Activated naive CD4-positive, alpha-beta T cell treated with Interleukin-2 at 50 U/mL for 16 hours (primary cell): ENCODE data around the gene UQCC2.

Source experiments
- DNase-seq: peaks from one replicate; pipeline ENCODE4 v3.0.0-alpha.2; 2020

The UQCC2 gene

GRCh38 chr6:33744001-33744848 is 32.7 kb upstream of the UQCC2 start:
- DNase-seq: peak; percentile 77

DNA sequence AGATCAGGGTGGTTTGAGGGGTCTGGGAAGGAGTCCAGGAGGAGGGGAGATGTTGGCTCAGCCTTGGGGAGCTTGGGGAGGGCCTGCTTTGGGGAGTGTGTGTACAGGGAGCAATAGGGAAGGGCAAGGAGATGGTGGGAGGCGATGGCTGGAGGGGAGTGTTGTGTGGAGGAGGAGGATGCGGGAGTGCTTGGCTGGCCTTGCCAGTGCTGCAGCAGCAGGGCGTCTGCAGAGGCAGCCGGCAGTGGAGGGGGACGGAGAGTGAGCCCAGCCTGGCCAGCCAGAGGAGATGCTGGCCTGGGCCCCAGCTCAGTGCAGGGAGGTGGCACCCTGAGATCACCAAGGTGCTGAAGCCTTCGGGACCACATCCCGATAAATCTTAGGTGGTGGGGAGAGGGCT is 31.3 kb upstream of the UQCC2 start:
- no peak for DNase-seq

GRCh38 chr6:33742092-33742491 is 30.6 kb upstream of the UQCC2 start:
- no peak for DNase-seq

DNA sequence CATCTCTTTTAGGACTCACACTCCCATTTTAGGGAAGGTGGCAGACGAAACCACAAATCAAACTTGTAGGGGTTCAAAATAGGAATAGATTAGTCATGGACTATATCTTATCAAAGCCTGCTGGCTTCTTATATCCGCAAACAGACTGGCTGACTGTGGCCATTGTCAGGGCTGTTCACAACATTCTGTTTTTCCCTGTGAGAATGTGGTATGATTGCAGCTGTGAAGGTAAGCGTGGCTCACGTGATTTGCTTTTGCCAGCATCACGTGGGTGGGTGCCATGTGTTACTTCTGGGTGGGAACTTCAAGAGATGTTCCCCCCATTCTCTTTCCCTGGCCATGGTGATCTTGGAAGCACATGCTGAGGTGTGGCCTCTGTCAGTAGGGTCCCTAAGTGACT is 29.3 kb upstream of the UQCC2 start:
- no peak for DNase-seq

GRCh38 chr6:33740204-33740608 is 28.7 kb upstream of the UQCC2 start:
- no peak for DNase-seq

DNA sequence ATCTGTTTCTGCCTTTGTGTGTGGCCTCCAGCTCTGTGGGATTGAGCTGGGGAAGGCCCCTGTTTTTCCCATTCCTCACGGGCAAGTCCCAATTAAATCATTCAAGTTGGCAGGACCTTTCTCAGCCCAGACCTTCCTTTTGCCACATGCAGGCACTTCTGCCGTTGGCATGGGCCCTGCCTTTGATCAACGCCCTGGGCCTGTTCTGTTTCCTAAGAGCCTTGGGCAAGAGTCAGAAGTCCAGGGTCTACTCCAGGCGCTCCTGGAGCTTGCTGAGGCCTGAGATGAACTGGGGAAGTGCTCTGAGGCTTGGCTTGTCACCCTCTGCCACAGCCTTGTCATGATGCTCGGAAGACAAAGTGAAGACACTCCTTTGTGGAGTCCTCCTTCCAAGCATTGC is 28.1 kb upstream of the UQCC2 start:
- DNase-seq: no peak

GRCh38 chr6:33738879-33739278 is 27.4 kb upstream of the UQCC2 start:
- no peak for DNase-seq

GRCh38 chr6:33738153-33738552 is 26.7 kb upstream of the UQCC2 start:
- no peak for DNase-seq

- no peak for DNase-seq
Measured at GRCh38 chr6:33737267-33738026, 25.9 kb upstream of the UQCC2 start.

GRCh38 chr6:33735216-33735615 is 23.7 kb upstream of the UQCC2 start:
- DNase-seq: no peak

GRCh38 chr6:33733709-33734007 is 22.2 kb upstream of the UQCC2 start:
- no peak for DNase-seq

GRCh38 chr6:33732817-33733708 is 21.6 kb upstream of the UQCC2 start:
- no peak for DNase-seq

GRCh38 chr6:33732385-33732784 is 20.9 kb upstream of the UQCC2 start:
- DNase-seq: no peak

GRCh38 chr6:33731751-33732282 is 20.3 kb upstream of the UQCC2 start:
- no peak for DNase-seq

- no peak for DNase-seq
Measured at GRCh38 chr6:33731035-33731434, 19.5 kb upstream of the UQCC2 start.

GRCh38 chr6:33730611-33731010 is 19.1 kb upstream of the UQCC2 start:
- DNase-seq: no peak

- DNase-seq: no peak
Measured at GRCh38 chr6:33729059-33729458, 17.6 kb upstream of the UQCC2 start.

DNA sequence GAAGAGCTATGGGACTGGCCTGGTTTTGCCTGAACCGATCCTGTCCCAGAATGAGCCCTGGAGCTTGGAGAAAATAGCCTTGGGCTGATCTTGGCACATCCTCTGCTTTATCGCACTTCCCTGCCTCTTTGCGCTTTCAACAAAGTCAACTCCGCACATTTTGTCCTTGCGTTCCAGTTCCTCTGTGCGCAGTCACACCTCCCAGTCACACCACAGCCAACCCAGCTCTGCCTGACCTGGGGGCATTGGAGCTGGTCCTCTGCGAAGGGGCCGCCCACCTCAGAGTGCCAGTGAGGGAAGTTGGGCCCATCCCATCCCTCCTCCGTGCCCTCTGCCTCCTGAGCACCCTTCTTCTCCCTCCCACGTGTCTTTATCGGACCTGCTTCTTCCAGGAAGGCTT is 16.9 kb upstream of the UQCC2 start:
- DNase-seq: no peak

DNA sequence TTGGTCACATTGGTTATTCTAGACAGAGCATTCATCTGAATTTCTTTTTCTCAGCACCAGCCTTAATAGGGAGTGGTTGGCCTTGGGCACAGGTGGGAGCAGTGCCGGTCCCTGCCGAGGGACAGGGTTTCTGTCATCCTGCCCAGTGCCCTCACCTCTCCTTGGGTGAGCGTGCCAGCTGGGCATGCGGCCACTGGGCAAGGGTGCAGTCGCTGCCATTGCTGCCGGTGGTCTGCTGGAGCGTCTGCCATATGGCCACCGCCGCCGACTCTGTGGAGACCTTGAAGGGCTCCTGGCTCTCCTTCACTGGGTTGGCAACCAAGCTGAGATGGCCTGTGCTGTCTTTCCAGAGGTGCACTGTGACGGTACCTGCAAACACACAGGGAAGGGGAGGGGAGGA is 16.4 kb upstream of the UQCC2 start:
- DNase-seq: no peak

DNA sequence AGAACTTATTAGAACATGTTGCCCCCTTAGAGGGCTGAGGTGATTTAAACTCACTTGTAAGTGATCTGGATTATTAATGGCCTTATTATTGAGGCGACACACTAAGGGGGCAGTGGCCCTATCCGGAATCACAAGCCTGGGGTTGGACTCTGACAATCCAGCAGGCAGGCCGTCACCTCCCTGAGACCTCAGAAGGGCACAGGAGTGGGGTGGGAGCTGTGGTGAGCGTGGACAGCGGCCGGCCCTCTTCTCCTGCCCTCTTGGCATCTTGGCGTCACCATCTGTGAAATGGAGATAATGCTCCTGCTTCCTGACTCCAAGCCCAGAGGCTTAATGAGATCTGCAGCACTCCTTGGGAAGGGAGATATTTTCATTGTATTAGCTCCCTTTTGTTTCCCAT is 15.6 kb upstream of the UQCC2 start:
- DNase-seq: no peak

- no peak for DNase-seq
Measured at GRCh38 chr6:33726696-33727095, 15.2 kb upstream of the UQCC2 start.

- no peak for DNase-seq
Measured at GRCh38 chr6:33725891-33726673, 14.6 kb upstream of the UQCC2 start.
